Endothelial cell of umbilical vein (primary cell): ENCODE data around the gene PNMA6F. TPM values are rescaled to one million over a fixed set of nuclear protein-coding genes. Genes with fewer than 3 reads are reported as not detected.

Experiments used
- BruUV-seq: library from RNA; stranded (reverse); fragments of 400-500 nt; replicated peaks from 2 replicates; lab custom pipeline; 2021; lab: Mats Ljungman, UMichigan
- CTCF ChIA-PET: fragments of 300-600, 350-600 bp; sonication (Branson Sonifier 250); formaldehyde crosslinking; loops from one replicate; lab custom pipeline; 2021; ENCODE audit warnings: antibody characterized with exemption, inconsistent platforms; lab: Charles Lee
- POLR2A ChIA-PET: fragments of 300-600, 350-600 bp; sonication (Branson Sonifier 250); formaldehyde crosslinking; loops from one replicate; lab custom pipeline; 2021; ENCODE audit warnings: antibody characterized with exemption, inconsistent platforms; lab: Charles Lee
- DNase-seq: peaks from one replicate; pipeline ENCODE4 v3.0.0-alpha.2; 2011; ENCODE audit warnings: low read depth, low spot score
- FAIRE-seq: peaks from 2 replicates; lab custom pipeline; 2011; peaks lifted over from hg19 to GRCh38; lab: Jason Lieb, UNC
- H2AFZ ChIP-seq: 2 replicates; pipeline ENCODE4 v1.6.0; 2012; ENCODE audit warnings: low read depth, low read length, control low read depth, inconsistent platforms
- H3K27ac ChIP-seq: 2 replicates; pipeline ENCODE4 v1.5.1; 2011; ENCODE audit warnings: low read depth, mild to moderate bottlenecking, control low read depth, low read length, moderate library complexity; ENCODE audit not compliant: insufficient read depth
- H3K27me3 ChIP-seq, 2 experiments: 2 replicates each; pipeline versions ENCODE4 v1.6.0 to v1.6.1; 2011; ENCODE audit warnings: low read length in 2 of 2, mixed read lengths in 1 of 2; ENCODE audit not compliant: control insufficient read depth in 2 of 2, insufficient read depth in 2 of 2
- H3K36me3 ChIP-seq, 2 experiments: 2 replicates in 1 of 2; 3 replicates in 1 of 2; pipeline ENCODE4 v1.5.1; 2011; ENCODE audit warnings: low read length in 2 of 2, mild to moderate bottlenecking in 1 of 2, moderate library complexity in 1 of 2; ENCODE audit not compliant: control insufficient read depth in 2 of 2, insufficient read depth in 2 of 2; ENCODE audit errors: extremely low read depth in 1 of 2
- H3K4me1 ChIP-seq: 3 replicates; pipeline ENCODE4 v1.5.1; 2011; ENCODE audit warnings: mild to moderate bottlenecking, low read length; ENCODE audit not compliant: control insufficient read depth, insufficient read depth; ENCODE audit errors: extremely low read depth
- H3K4me2 ChIP-seq: 2 replicates; pipeline ENCODE4 v1.6.1; 2011; ENCODE audit warnings: low read length, control low read depth, mixed read lengths; ENCODE audit not compliant: insufficient read depth
- H3K4me3 ChIP-seq, 3 experiments: fragments of 200-600 bp in 1 of 3; sonication (generic), shearing (Covaris generic) in 1 of 3; replicated peaks in 1 of 3; 2 replicates each; pipeline ENCODE4 v1.5.1; 2011 to 2016; ENCODE audit warnings: control low read depth in 3 of 3, low read length in 3 of 3, mild to moderate bottlenecking in 2 of 3, inconsistent platforms in 1 of 3, low read depth in 1 of 3, moderate library complexity in 1 of 3; ENCODE audit not compliant: insufficient read depth in 1 of 3
- H3K79me2 ChIP-seq: 2 replicates; pipeline ENCODE4 v1.6.0; 2012; ENCODE audit warnings: low read length, inconsistent platforms; ENCODE audit not compliant: control insufficient read depth, insufficient read depth
- H3K9ac ChIP-seq: replicated peaks from 2 replicates; pipeline ENCODE3; 2011; ENCODE audit warnings: low read length, control low read depth; ENCODE audit not compliant: insufficient read depth; ENCODE audit errors: extremely low read depth
- H3K9me1 ChIP-seq: replicated peaks from 3 replicates; pipeline ENCODE4 v1.6.0; 2011; ENCODE audit warnings: mild to moderate bottlenecking, low read length; ENCODE audit not compliant: control insufficient read depth, insufficient read depth; ENCODE audit errors: extremely low read depth
- H3K9me3 ChIP-seq: replicated peaks from 2 replicates; pipeline ENCODE4 v1.5.1; 2012; ENCODE audit warnings: low read length, inconsistent platforms; ENCODE audit not compliant: control insufficient read depth, insufficient read depth
- H4K20me1 ChIP-seq: replicated peaks from 2 replicates; pipeline ENCODE3; 2011; ENCODE audit warnings: mild to moderate bottlenecking, low read length; ENCODE audit not compliant: control insufficient read depth, insufficient read depth; ENCODE audit errors: extremely low read depth
- CTCF ChIP-seq, 2 donors: IDR thresholded peaks; 1 replicate in 1 of 2; 2 replicates in 1 of 2; pipeline ENCODE4 v1.5.1; 2011; ENCODE audit warnings: low read length in 2 of 2, mild to moderate bottlenecking in 2 of 2, moderate library complexity in 2 of 2, control low read depth in 1 of 2, inconsistent platforms in 1 of 2, low read depth in 1 of 2; ENCODE audit not compliant: insufficient read depth in 1 of 2; ENCODE audit errors: extremely low read depth in 1 of 2
- EZH2 ChIP-seq: IDR thresholded peaks from 2 replicates; pipeline ENCODE4 v1.6.1; 2012; ENCODE audit warnings: borderline replicate concordance, low read depth, mild to moderate bottlenecking, moderate library complexity, low read length, inconsistent platforms; ENCODE audit not compliant: severe bottlenecking
- FOS ChIP-seq: IDR thresholded peaks from 2 replicates; pipeline ENCODE4 v1.6.1; 2011; ENCODE audit warnings: mild to moderate bottlenecking, low read length, moderate library complexity, borderline replicate concordance; ENCODE audit not compliant: insufficient read depth
- GATA2 ChIP-seq: IDR thresholded peaks from 2 replicates; pipeline ENCODE4 v1.7.0; 2011; ENCODE audit warnings: low read depth, mild to moderate bottlenecking, moderate library complexity, mixed read lengths, low read length; ENCODE audit not compliant: insufficient read length, insufficient read depth
- JUN ChIP-seq: IDR thresholded peaks from 2 replicates; pipeline ENCODE4 v1.6.1; 2011; ENCODE audit warnings: borderline replicate concordance, low read depth; ENCODE audit not compliant: insufficient read length, insufficient read depth
- MAX ChIP-seq: IDR thresholded peaks from 2 replicates; pipeline ENCODE4 v1.6.1; 2011; ENCODE audit not compliant: insufficient read depth, insufficient read length
- MYC ChIP-seq: IDR thresholded peaks from one replicate; pipeline ENCODE4 v1.6.1; 2011; ENCODE audit warnings: mild to moderate bottlenecking, low read depth, low read length
- POLR2A ChIP-seq: IDR thresholded peaks from 2 replicates; pipeline ENCODE4 v1.6.1; 2012; ENCODE audit warnings: low read depth, mild to moderate bottlenecking, control low read depth, low read length
- POLR2AphosphoS5 ChIP-seq: IDR thresholded peaks from 2 replicates; pipeline ENCODE4 v1.6.1; 2012; ENCODE audit warnings: low read depth, mild to moderate bottlenecking, control low read depth, low read length, moderate library complexity; ENCODE audit not compliant: insufficient read depth
- dilution Hi-C: fragments of 300-500 bp; cut with MboI; formaldehyde crosslinking; loops from one replicate; pipeline ENCODE4 v1.15.0; 2019; ENCODE audit warnings: low sequenced_read_pairs; ENCODE audit not compliant: extremely low pct_ligation_motif_present
- intact Hi-C: fragments of 100-400 bp; cut with micrococcal nuclease; formaldehyde crosslinking; loops from one replicate; pipeline ENCODE4 v1.10.0; 2022
- polyA plus RNA-seq, 4 experiments: library from polyadenylated mRNA; depleted of rRNA in 3 of 4; stranded (reverse) in 3 of 4; unstranded in 1 of 4; fragments of >200 nt; gene quantifications; 2 replicates each; pipeline versions ENCODE4 v1.2.1 to v1.2.3, GENCODE V29; 2011 to 2012; ENCODE audit warnings: missing spikeins in 1 of 4
- total RNA-seq: library from RNA; stranded (reverse); gene quantifications from 2 replicates; pipeline ENCODE4 v1.2.3, GENCODE V29; 2021

The PNMA6F gene
- total and polyA plus RNA-seq, 2 donors (not counting 3 experiments of a cell fraction or from before 2014, with no cell fraction given): not detected

- H3K9me1 ChIP-seq: no peaks in the 10 kb centered on the region
- H3K27ac ChIP-seq: no peak overlapping the region
- H3K4me1 ChIP-seq: no peaks in the 10 kb centered on the region
- ChIA-PET POLR2A (no interaction called here), CTCF (no interaction called here)
- FAIRE-seq (no peak), DNase-seq (no peak)
- no peaks in the 10 kb centered on the region for H4K20me1 ChIP-seq
- no peak overlapping the region for H3K4me3 ChIP-seq
- no peak overlapping the region for H3K9ac ChIP-seq
- intact Hi-C loops (no loop called here), dilution Hi-C loops (no loop called here)
- peaks cover 0 to 2% of the 10 kb centered on the region in 2 experiments for H3K27me3 ChIP-seq
- no TSS peak for BruUV-seq
- H3K4me2 ChIP-seq: no peak overlapping the region
- TF ChIP-seq POLR2A: no peak
- no peaks in the 10 kb centered on the region for H3K79me2 ChIP-seq
- no peaks in the 10 kb centered on the region for H3K9me3 ChIP-seq
- no peaks in the 10 kb centered on the region for H3K36me3 ChIP-seq
- no peak overlapping the region for H2AFZ ChIP-seq
Measured at GRCh38 chrX:153303276-153304262, 18.0 kb downstream of the PNMA6F start.

DNA sequence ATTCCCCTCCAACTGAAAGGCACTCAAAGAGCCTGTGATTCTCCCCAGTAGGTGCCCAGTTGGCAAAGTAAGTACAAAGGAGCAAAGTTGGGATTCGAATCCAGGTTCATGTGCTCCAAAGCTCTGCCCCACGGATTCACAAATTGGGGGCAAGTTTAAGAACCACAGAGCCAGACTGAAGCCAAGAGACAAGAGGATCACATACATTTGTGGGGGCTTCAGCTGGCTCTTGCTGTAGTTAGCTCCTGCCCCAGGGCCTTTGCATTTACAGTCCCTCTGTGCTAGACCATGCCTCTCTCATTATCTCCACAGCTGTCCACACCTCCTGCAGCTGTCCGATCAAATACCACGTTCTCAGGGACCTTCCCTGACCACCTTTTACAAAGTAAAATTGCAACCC, 18.8 kb downstream of the PNMA6F start:
- Histone ChIP-seq H2AFZ (no peak overlapping the region), H3K27ac (no peak overlapping the region), H3K9me3 (no peaks in the 10 kb centered on the region), H4K20me1 (no peaks in the 10 kb centered on the region), H3K4me3 (no peak overlapping the region), H3K4me1 (no peaks in the 10 kb centered on the region), H3K9me1 (no peaks in the 10 kb centered on the region), H3K79me2 (no peaks in the 10 kb centered on the region), H3K36me3 (no peaks in the 10 kb centered on the region), H3K27me3 (peaks cover 0 to 2% of the 10 kb centered on the region in 2 experiments), H3K4me2 (no peak overlapping the region), H3K9ac (no peak overlapping the region)
- DNase-seq (no peak), FAIRE-seq (no peak)
- ChIA-PET POLR2A (no interaction called here), CTCF (no interaction called here)
- TF ChIP-seq MYC (no peak), CTCF (IDR thresholded peaks at IDR 0.05; ENCODE audit: extremely low read depth in 1 of 2, insufficient read depth in 1 of 2, low read depth in 1 of 2, low read length in 2 of 2) (no peak), JUN (no peak), EZH2 (no peak), POLR2A (no peak), POLR2AphosphoS5 (no peak), GATA2 (no peak), MAX (no peak), FOS (no peak)
- intact Hi-C loops: no loop called here
- BruUV-seq: no TSS peak
- dilution Hi-C loops: no loop called here
